Epithelial cell of proximal tubule (primary cell): ENCODE measurements around the gene ZNF362. TPM values are rescaled to one million over a fixed set of nuclear protein-coding genes. Genes with fewer than 3 reads are reported as not detected.

Experiments
- DNase-seq: peaks from one replicate; pipeline ENCODE4 v3.0.0-alpha.2; 2011; ENCODE audit warnings: low read depth
- H3K4me3 ChIP-seq: 2 replicates; pipeline ENCODE4 v1.5.1; 2011; ENCODE audit warnings: low read depth, mild to moderate bottlenecking, low read length
- total RNA-seq: library from RNA; depleted of rRNA; stranded (reverse); fragments of >200 nt; gene quantifications from 2 replicates; pipeline ENCODE4 v1.2.3, GENCODE V29; 2015
- TF ChIP-seq, protein P1 (sequence below): conservative IDR thresholded peaks from 2 replicates; pipeline ENCODE4 v1.5.1; 2012; ENCODE audit warnings: low read depth, mild to moderate bottlenecking, low read length

ZNF362 gene
- total RNA-seq, 1 donor from 2014 or later: 17.6 TPM

DNA sequence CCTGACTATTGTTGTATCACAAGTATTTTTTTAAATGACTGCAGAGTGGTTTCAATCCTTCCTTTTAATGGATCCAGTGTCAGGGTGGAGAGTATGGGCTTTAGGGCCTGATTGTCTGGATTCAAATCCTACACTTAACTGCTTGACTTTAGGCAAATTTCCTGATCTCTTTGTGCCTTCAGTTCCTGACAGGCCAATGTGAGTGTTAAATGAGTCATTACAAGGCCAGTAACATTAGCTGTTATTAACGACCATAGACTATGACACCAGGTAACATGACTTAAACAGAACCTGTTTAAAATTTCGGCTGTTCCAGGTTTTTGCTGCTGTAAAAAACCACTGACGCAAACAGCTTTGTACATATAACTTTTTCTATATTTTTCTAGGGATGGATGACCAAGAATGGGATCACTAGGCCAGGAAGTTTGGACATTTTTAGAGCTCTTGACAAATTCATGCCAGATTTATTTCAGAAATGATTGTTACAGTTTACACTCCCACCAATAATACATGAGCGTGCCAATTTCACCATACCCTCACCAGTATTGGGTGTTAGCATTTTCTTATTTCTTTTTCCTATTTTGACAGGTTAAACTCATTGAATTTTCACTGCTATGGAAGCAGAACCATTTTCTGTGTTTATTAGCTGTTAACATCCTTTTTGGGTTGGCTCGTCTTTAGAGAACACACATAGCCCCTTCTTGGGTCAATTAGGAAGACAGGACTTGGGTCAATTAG, 11.3 kb downstream of the ZNF362 start:
- DNase-seq: no peak
- no peak overlapping the region for H3K4me3 ChIP-seq
- TF ChIP-seq, protein P1, sequence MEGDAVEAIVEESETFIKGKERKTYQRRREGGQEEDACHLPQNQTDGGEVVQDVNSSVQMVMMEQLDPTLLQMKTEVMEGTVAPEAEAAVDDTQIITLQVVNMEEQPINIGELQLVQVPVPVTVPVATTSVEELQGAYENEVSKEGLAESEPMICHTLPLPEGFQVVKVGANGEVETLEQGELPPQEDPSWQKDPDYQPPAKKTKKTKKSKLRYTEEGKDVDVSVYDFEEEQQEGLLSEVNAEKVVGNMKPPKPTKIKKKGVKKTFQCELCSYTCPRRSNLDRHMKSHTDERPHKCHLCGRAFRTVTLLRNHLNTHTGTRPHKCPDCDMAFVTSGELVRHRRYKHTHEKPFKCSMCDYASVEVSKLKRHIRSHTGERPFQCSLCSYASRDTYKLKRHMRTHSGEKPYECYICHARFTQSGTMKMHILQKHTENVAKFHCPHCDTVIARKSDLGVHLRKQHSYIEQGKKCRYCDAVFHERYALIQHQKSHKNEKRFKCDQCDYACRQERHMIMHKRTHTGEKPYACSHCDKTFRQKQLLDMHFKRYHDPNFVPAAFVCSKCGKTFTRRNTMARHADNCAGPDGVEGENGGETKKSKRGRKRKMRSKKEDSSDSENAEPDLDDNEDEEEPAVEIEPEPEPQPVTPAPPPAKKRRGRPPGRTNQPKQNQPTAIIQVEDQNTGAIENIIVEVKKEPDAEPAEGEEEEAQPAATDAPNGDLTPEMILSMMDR: no peak

- no peak for DNase-seq
- no peak overlapping the region for H3K4me3 ChIP-seq
- TF ChIP-seq, protein P1: no peak
Measured at GRCh38 chr1:33268457-33268856, 12.2 kb downstream of the ZNF362 start.

- H3K4me3 ChIP-seq: no peak overlapping the region
- TF ChIP-seq, protein P1: no peak
- no peak for DNase-seq
Measured at GRCh38 chr1:33268927-33269610, 12.8 kb downstream of the ZNF362 start.

DNA sequence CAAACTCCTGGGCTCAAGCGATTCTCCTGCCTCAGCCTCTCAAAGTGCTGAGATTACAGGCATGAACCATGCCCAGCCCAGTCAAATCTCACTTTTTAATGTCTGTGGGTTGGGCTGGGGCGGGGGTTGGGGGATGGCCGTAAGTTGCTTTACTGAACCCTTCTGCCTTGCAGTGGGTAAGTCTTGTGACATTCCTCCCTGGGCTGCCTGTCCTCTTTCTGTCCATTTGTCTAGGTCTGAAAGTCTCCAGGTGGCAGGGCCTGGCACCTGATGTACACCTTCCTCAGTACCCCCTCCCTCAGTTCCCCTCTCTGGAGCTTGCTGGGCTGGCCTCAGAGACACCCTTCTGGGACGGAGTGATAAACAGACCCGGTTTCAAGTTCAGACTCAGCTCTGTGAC, 13.3 kb downstream of the ZNF362 start:
- no peak overlapping the region for H3K4me3 ChIP-seq
- TF ChIP-seq, protein P1: no peak
- DNase-seq: no peak

DNA sequence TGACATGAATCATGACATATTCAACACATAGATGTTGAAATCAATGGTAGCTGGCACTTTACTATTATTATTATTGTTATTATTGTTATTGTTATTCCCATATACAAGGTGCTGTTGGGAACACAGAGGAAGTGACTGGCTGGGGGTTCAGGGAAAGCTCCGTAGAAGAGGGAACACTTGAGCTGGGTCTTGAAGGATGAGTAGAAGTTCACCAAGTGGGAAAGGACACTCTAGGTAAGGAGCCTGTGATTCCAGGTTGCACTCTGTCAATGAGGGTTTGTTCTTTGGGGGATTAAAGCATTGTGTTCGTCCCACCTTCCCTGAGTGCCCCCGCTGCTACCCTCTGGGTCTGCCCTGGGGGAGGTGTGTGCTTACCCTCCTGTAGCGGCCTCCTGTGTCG, 14.1 kb downstream of the ZNF362 start:
- DNase-seq: no peak
- TF ChIP-seq, protein P1: no peak
- H3K4me3 ChIP-seq: no peak overlapping the region

- no peak for DNase-seq
- TF ChIP-seq, protein P1: no peak
- no peak overlapping the region for H3K4me3 ChIP-seq
Measured at GRCh38 chr1:33270808-33271465, 14.6 kb downstream of the ZNF362 start.
